GM12878 (cell line): ENCODE measurements around the gene TMED3. TPM values are rescaled to one million over a fixed set of nuclear protein-coding genes. Genes with fewer than 3 reads are reported as not detected.
A peak's percentile ranks its signal among the peaks of the same experiment; 100 is the strongest.

Experiments
- ATAC-seq: fragments of 200-7000 bp; cut with Tn5 transposase; 3 replicates; pipeline ENCODE4 v1.9.1; 2020; ENCODE audit warnings: mild to moderate bottlenecking, moderate library complexity
- BruUV-seq: library from RNA; stranded (reverse); fragments of 400-500 nt; replicated peaks from 2 replicates; lab custom pipeline; 2021; lab: Mats Ljungman, UMichigan
- CTCF ChIA-PET: fragments of 300-600 bp; sonication (Branson Sonifier 250); formaldehyde crosslinking; extraction: SDS; loops from one replicate; lab custom pipeline; 2021; ENCODE audit warnings: inconsistent platforms; lab: Yijun Ruan, JAX
- POLR2A ChIA-PET: fragments of 350-600 bp; formaldehyde crosslinking; extraction: SDS; loops from one replicate; lab custom pipeline; 2021; ENCODE audit warnings: inconsistent platforms; lab: Charles Lee
- RAD21 ChIA-PET: fragments of 300-600 bp; sonication (Branson Sonifier 250); formaldehyde crosslinking; loops from one replicate; lab custom pipeline; 2023; ENCODE audit warnings: antibody characterized with exemption; ENCODE audit not compliant: unreplicated experiment; lab: Charles Lee
- SMC1A ChIA-PET: fragments of 300-600 bp; sonication (Branson Sonifier 250); formaldehyde crosslinking; loops from one replicate; lab custom pipeline; 2023; ENCODE audit not compliant: unreplicated experiment, uncharacterized antibody; lab: Charles Lee
- DNase-seq: peaks from one replicate; pipeline ENCODE4 v3.0.0-alpha.2; 2011; ENCODE audit warnings: low read depth, low spot score
- FAIRE-seq: peaks from 3 replicates; lab custom pipeline; 2011; peaks lifted over from hg19 to GRCh38; lab: Jason Lieb, UNC
- H2AFZ ChIP-seq: 2 replicates; pipeline ENCODE4 v1.6.0; 2011; ENCODE audit warnings: low read depth, low read length, control low read depth; ENCODE audit not compliant: control insufficient read depth
- H3K27ac ChIP-seq: 2 replicates; pipeline ENCODE4 v1.5.1; 2011; ENCODE audit warnings: control low read depth; ENCODE audit not compliant: control insufficient read depth, insufficient read depth
- H3K27me3 ChIP-seq, 2 experiments: replicated peaks in 1 of 2; 2 replicates each; pipeline versions ENCODE4 v1.6.0 to v1.6.1; 2011; ENCODE audit warnings: low read length in 1 of 2; ENCODE audit not compliant: control insufficient read depth in 2 of 2, insufficient read depth in 2 of 2
- H3K36me3 ChIP-seq, 2 experiments: 2 replicates each; pipeline ENCODE4 v1.5.1; 2011; ENCODE audit warnings: low read length in 1 of 2; ENCODE audit not compliant: control insufficient read depth in 2 of 2, insufficient read depth in 2 of 2
- H3K4me1 ChIP-seq: 2 replicates; pipeline ENCODE4 v1.6.1; 2011; ENCODE audit warnings: mild to moderate bottlenecking, low read length, moderate library complexity, mixed read lengths; ENCODE audit not compliant: control insufficient read depth, insufficient read depth
- H3K4me2 ChIP-seq: 2 replicates; pipeline ENCODE4 v1.6.0; 2011; ENCODE audit warnings: control low read depth; ENCODE audit not compliant: control insufficient read depth, insufficient read depth
- H3K4me3 ChIP-seq: fragments of 200-600 bp; sonication (generic); 2 replicates; pipeline ENCODE4 v1.5.1; 2016
- H3K79me2 ChIP-seq: 2 replicates; pipeline ENCODE4 v1.6.0; 2011; ENCODE audit warnings: low read length; ENCODE audit not compliant: control insufficient read depth, insufficient read depth
- H3K9ac ChIP-seq: 2 replicates; pipeline ENCODE4 v1.8.0; 2011; ENCODE audit warnings: low read length, control low read depth, mixed read lengths; ENCODE audit not compliant: control insufficient read depth, insufficient read depth
- H3K9me3 ChIP-seq: replicated peaks from 3 replicates; pipeline ENCODE4 v1.5.1; 2011; ENCODE audit warnings: mild to moderate bottlenecking, low read length; ENCODE audit not compliant: control insufficient read depth, insufficient read depth
- H4K20me1 ChIP-seq: 2 replicates; pipeline ENCODE4 v1.6.0; 2011; ENCODE audit not compliant: control insufficient read depth, insufficient read depth
- CBX3 ChIP-seq: fragments of 200-600 bp; sonication (generic); IDR thresholded peaks from 2 replicates; pipeline ENCODE4 v1.6.1; 2016; ENCODE audit warnings: low read depth, borderline replicate concordance
- JUNB ChIP-seq: IDR thresholded peaks from 2 replicates; pipeline ENCODE4 v1.6.1; 2016; ENCODE audit warnings: antibody characterized with exemption, mild to moderate bottlenecking
- NFYA ChIP-seq: IDR thresholded peaks from 2 replicates; pipeline ENCODE4 v1.6.1; 2011; ENCODE audit warnings: low read depth, mild to moderate bottlenecking, low read length, improper control_type of control experiment, borderline replicate concordance
- PAX5 ChIP-seq: IDR thresholded peaks from 2 replicates; pipeline ENCODE4 v1.6.1; 2011; ENCODE audit warnings: low read depth, low read length, borderline replicate concordance
- RAD51 ChIP-seq: fragments of 450-650 bp; IDR thresholded peaks from 2 replicates; pipeline ENCODE4 v1.6.1; 2016; ENCODE audit warnings: moderate library complexity, mild to moderate bottlenecking, inconsistent platforms
- WGBS: methylation state at CpG from one replicate; pipeline ENCODE4 v1.1.6; 2016; ENCODE audit warnings: low lambda C conversion rate; ENCODE audit not compliant: insufficient replicate concordance, insufficient coverage; ENCODE audit errors: missing lambda C conversion rate; 5-methylcytosine and 5-hydroxymethylcytosine counted together
- in situ Hi-C: fragments of 300-500 bp; cut with MboI; formaldehyde crosslinking; loops from 9 replicates; pipeline ENCODE4 v1.14.3; 2018; ENCODE audit warnings: mixed read lengths
- intact Hi-C: fragments of 100-400 bp; cut with micrococcal nuclease; formaldehyde crosslinking; loops from one replicate; pipeline ENCODE4 v1.14.2; 2022; ENCODE audit not compliant: unreplicated experiment
- polyA plus RNA-seq, 11 experiments: library from polyadenylated mRNA; depleted of rRNA in 4 of 11; unstranded in 6 of 11; stranded (reverse) in 5 of 11; fragments of >200 nt; fragmentation: Nextera tagmentation in 4 of 11; fragmentation: Illumina TruSeq in 1 of 11; extraction: Ambion mirVana in 4 of 11; extraction: Trizol in 1 of 11; gene quantifications; 1 replicate in 1 of 11; 2 replicates in 10 of 11; pipeline versions ENCODE4 v1.2.1 to v1.2.3, GENCODE V29; 2011 to 2016; ENCODE audit warnings: inconsistent platforms in 2 of 11, missing spikeins in 2 of 11, low read depth in 1 of 11
- total RNA-seq, 4 experiments: library from RNA; depleted of rRNA in 3 of 4; stranded (reverse); fragments of >200 nt in 3 of 4; fragmentation: Illumina TruSeq in 1 of 4; extraction: Trizol in 1 of 4; gene quantifications; 2 replicates each; pipeline versions ENCODE4 v1.2.1 to v1.2.3, GENCODE V29; 2013 to 2021
- TF ChIP-seq, protein P1 (sequence below): fragments of 450-650 bp; IDR thresholded peaks from 2 replicates; pipeline ENCODE4 v1.6.1; 2016; ENCODE audit warnings: mild to moderate bottlenecking, moderate library complexity, borderline replicate concordance
- TF ChIP-seq, protein P2 (sequence below): fragments of 450-650 bp; formaldehyde crosslinking; IDR thresholded peaks from 2 replicates; pipeline ENCODE4 v1.4.0; 2020; ENCODE audit warnings: mild to moderate bottlenecking, moderate library complexity

TMED3 gene
- total and polyA plus RNA-seq, 10 of the 15 experiments (the other 5 are each of a cell fraction or from before 2014, with no cell fraction given) = 7.6 to 95.8 (median 54.9) TPM

DNA sequence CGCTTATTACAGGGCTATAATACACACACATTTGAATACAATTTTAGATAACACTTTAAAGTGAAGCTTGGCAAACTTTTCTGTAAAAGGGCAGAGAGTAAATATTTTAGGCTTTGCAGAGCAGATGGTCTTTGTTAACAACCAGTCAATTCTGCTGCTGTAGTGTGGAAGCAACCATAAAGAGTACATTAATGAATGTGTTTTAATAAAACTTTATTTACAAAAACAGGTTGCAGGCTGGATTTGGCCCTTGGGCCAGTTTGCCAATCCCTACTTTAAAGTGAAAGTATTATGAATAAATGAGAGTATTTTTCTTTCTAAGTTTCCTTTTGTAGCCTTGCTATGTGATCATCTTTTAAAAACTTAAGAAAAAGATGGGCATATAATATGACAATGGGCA lies 49.1 kb upstream of the TMED3 start:
- no peak overlapping the region for H3K4me3 ChIP-seq
- ATAC-seq = no peak
- no peak overlapping the region for H3K27ac ChIP-seq
- no peak for DNase-seq
- H3K4me2 ChIP-seq = no peak overlapping the region
- no peaks in the 10 kb centered on the region for H3K36me3 ChIP-seq
- H2AFZ ChIP-seq = no peak overlapping the region
- ChIA-PET POLR2A (no interaction called here), RAD21 (no interaction called here), CTCF (no interaction called here), SMC1A (no interaction called here)
- in situ Hi-C loops (no loop called here), intact Hi-C loops (no loop called here)
- H4K20me1 ChIP-seq = no peaks in the 10 kb centered on the region; the same call in 1 of the 2 replicates
- no peak overlapping the region for H3K9ac ChIP-seq
- TF ChIP-seq, protein P1, sequence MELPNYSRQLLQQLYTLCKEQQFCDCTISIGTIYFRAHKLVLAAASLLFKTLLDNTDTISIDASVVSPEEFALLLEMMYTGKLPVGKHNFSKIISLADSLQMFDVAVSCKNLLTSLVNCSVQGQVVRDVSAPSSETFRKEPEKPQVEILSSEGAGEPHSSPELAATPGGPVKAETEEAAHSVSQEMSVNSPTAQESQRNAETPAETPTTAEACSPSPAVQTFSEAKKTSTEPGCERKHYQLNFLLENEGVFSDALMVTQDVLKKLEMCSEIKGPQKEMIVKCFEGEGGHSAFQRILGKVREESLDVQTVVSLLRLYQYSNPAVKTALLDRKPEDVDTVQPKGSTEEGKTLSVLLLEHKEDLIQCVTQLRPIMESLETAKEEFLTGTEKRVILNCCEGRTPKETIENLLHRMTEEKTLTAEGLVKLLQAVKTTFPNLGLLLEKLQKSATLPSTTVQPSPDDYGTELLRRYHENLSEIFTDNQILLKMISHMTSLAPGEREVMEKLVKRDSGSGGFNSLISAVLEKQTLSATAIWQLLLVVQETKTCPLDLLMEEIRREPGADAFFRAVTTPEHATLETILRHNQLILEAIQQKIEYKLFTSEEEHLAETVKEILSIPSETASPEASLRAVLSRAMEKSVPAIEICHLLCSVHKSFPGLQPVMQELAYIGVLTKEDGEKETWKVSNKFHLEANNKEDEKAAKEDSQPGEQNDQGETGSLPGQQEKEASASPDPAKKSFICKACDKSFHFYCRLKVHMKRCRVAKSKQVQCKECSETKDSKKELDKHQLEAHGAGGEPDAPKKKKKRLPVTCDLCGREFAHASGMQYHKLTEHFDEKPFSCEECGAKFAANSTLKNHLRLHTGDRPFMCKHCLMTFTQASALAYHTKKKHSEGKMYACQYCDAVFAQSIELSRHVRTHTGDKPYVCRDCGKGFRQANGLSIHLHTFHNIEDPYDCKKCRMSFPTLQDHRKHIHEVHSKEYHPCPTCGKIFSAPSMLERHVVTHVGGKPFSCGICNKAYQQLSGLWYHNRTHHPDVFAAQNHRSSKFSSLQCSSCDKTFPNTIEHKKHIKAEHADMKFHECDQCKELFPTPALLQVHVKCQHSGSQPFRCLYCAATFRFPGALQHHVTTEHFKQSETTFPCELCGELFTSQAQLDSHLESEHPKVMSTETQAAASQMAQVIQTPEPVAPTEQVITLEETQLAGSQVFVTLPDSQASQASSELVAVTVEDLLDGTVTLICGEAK = peak; percentile 52; the same call in 1 of the 2 replicates
- TF ChIP-seq RAD51 = no peak
- H3K4me1 ChIP-seq = no peaks in the 10 kb centered on the region
- no peak for FAIRE-seq
- 33% methylated on average over 1 of the region's 1 CpG for WGBS
- no TSS peak for BruUV-seq
- no peaks in the 10 kb centered on the region for H3K9me3 ChIP-seq
- H3K27me3 ChIP-seq = peaks cover 0 to 1% of the 10 kb centered on the region in 2 experiments; a peak in 2 of 4 replicates
- H3K79me2 ChIP-seq = no peaks in the 10 kb centered on the region

DNA sequence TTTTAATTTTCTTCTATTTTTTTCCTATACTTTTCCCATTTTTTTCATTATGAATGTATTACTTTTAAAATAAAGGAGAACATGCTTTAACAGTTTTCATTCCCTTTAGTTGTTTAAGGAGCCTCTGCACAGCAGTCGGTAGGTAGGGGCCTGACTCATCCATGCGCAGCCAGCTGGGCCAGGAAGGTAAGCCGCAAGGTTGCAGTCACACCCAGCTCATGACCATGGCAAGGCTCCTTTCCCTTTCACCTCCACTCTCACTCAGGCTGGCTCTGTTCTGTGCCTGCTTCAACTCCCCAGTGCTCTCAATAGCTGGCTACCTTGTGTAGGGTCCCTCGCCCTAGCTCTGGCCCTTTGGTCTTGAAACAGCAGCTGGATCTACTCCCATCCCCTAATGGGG lies 45.7 kb upstream of the TMED3 start:
- H3K27me3 ChIP-seq = peaks cover 0 to 1% of the 10 kb centered on the region in 2 experiments; a peak in 2 of 4 replicates
- H3K9ac ChIP-seq = no peak overlapping the region
- ChIA-PET RAD21 (no interaction called here), POLR2A (no interaction called here), SMC1A (no interaction called here), CTCF (interaction anchor here (0.7 kb wide), 1 partner anchor 331 kb away, joined by 3 read pairs; no protein-coding TSS in a partner anchor)
- no peak overlapping the region for H2AFZ ChIP-seq
- 85% methylated on average over 4 of the region's 4 CpGs for WGBS
- H3K4me1 ChIP-seq = no peaks in the 10 kb centered on the region
- no peak overlapping the region for H3K27ac ChIP-seq
- DNase-seq (no peak), FAIRE-seq (no peak), ATAC-seq (no peak)
- no peak overlapping the region for H3K4me2 ChIP-seq
- BruUV-seq = no TSS peak
- in situ Hi-C loops = no loop called here
- H3K36me3 ChIP-seq = no peaks in the 10 kb centered on the region
- H3K9me3 ChIP-seq = no peaks in the 10 kb centered on the region
- no peak overlapping the region for H3K4me3 ChIP-seq
- H4K20me1 ChIP-seq = no peaks in the 10 kb centered on the region; the same call in 1 of the 2 replicates
- intact Hi-C loops = no loop called here
- H3K79me2 ChIP-seq = no peaks in the 10 kb centered on the region
- TF ChIP-seq NFYA = no peak
- TF ChIP-seq, protein P2, sequence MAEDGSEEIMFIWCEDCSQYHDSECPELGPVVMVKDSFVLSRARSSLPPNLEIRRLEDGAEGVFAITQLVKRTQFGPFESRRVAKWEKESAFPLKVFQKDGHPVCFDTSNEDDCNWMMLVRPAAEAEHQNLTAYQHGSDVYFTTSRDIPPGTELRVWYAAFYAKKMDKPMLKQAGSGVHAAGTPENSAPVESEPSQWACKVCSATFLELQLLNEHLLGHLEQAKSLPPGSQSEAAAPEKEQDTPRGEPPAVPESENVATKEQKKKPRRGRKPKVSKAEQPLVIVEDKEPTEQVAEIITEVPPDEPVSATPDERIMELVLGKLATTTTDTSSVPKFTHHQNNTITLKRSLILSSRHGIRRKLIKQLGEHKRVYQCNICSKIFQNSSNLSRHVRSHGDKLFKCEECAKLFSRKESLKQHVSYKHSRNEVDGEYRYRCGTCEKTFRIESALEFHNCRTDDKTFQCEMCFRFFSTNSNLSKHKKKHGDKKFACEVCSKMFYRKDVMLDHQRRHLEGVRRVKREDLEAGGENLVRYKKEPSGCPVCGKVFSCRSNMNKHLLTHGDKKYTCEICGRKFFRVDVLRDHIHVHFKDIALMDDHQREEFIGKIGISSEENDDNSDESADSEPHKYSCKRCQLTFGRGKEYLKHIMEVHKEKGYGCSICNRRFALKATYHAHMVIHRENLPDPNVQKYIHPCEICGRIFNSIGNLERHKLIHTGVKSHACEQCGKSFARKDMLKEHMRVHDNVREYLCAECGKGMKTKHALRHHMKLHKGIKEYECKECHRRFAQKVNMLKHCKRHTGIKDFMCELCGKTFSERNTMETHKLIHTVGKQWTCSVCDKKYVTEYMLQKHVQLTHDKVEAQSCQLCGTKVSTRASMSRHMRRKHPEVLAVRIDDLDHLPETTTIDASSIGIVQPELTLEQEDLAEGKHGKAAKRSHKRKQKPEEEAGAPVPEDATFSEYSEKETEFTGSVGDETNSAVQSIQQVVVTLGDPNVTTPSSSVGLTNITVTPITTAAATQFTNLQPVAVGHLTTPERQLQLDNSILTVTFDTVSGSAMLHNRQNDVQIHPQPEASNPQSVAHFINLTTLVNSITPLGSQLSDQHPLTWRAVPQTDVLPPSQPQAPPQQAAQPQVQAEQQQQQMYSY = no peak
- TF ChIP-seq PAX5 = no peak
- no peak for TF ChIP-seq CBX3
- no peak for TF ChIP-seq JUNB
